Lower leg skin (tissue), 3 donors: ENCODE results near the gene GASK1B.

Source experiments
- CTCF ChIP-seq, 3 donors: fragments of 450-650 bp; IDR thresholded peaks; one replicate each; pipeline ENCODE4 v1.5.1; 2016; ENCODE audit warnings: antibody characterized with exemption in 3 of 3, mild to moderate bottlenecking in 3 of 3, moderate library complexity in 2 of 3
- POLR2A ChIP-seq, 2 donors: fragments of 450-650 bp; IDR thresholded peaks; one replicate each; pipeline ENCODE4 v1.6.1; 2016 to 2017; ENCODE audit warnings: antibody characterized with exemption in 2 of 2, mild to moderate bottlenecking in 1 of 2, moderate library complexity in 1 of 2

GRCh38 chr4:158193171-158193749 is 20.4 kb upstream of the GASK1B start:
- no peak for TF ChIP-seq POLR2A (IDR thresholded peaks at IDR 0.05)
- no peak for TF ChIP-seq CTCF (IDR thresholded peaks at IDR 0.05)
